CD1c-positive myeloid dendritic cell (primary cell): ENCODE measurements around the gene ATP8B1.

Experiments
- DNase-seq: peaks from one replicate; pipeline ENCODE4 v3.0.0-alpha.2; 2016; ENCODE audit errors: extremely low spot score

Gene ATP8B1

GRCh38 chr18:57618910-57619309, 184.2 kb downstream of the ATP8B1 start:
- DNase-seq = peak; percentile 32

- DNase-seq = no peak
These were observed 199.2 kb downstream of the ATP8B1 start for GRCh38 chr18:57603871-57604270.
